ENCODE measurements around the gene FLYWCH2. TPM values are rescaled to one million over a fixed set of nuclear protein-coding genes. Genes with fewer than 3 reads are reported as not detected.
"Not testable (repeated sequence)": the region's sequence is repeated elsewhere in the genome, so short reads cannot be mapped to it uniquely, and the experiment has no call there.

FLYWCH2 gene
- total RNA-seq, 4 donors from 2014 or later: 19.5 to 54.5 (median 30.2) TPM

DNA sequence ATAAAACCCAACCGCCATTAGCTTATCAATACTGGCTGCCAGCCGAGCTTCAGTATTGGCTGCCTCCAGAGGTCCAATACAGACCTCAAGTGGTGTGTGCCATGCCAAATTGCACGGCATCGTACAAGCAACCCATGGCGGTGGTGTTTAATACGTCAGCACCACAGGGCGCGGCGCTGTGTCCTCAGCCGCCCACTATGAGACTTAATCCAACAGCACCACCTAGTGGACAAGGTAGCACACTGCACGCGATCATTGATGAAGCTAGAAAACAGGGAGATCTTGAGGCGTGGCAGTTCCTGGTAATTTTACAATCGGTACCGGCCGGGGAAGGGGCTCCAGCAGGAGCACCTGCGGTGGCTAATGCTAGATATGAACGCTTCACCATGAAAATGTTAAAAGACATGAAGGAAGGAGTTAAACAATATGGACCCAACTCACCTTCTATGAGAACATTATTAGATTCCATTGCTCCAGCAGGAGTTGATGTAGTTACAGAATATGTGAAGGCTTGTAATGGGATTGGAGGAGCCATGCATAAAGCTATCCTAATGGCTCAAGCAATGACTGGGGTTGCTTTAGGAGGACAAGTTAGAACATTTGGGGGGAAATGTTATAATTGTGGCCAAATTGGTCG lies 44.1 kb downstream of the FLYWCH2 start:
- H3K36me3 ChIP-seq: peaks cover 0 to 12% of the 10 kb centered on the region in 2 donors
- in situ Hi-C loops (cut with MboI; ENCODE audit: low sequenced_read_pairs in 4 of 4) (loop anchor here in 1 of 4 donors (10.0 kb wide), 1 partner anchor 52 kb away; no protein-coding TSS in a partner anchor), intact Hi-C loops (cut with DNase I; ENCODE audit: low total_unique reads) (loop anchor here (2.0 kb wide), 2 partner anchors 22 to 54 kb away; no protein-coding TSS in a partner anchor)
- H3K27me3 ChIP-seq: no peaks in the 10 kb centered on the region
- no peaks in the 10 kb centered on the region for H3K9me3 ChIP-seq
- ATAC-seq (peak; percentile 85 to 92), DNase-seq (peak; percentile 58 to 81)
- TF ChIP-seq CTCF (IDR thresholded peaks at IDR 0.05 in 4 of 5, conservative IDR thresholded peaks at IDR 0.05 in 1 of 5) (peak; percentile 91 to 97 (median 95)), POLR2A (IDR thresholded peaks at IDR 0.05) (no peak)
- H3K27ac ChIP-seq: no peak overlapping the region
- peak overlapping the region in 3 of 4 donors; percentile 5 to 34 (median 14) for H3K4me3 ChIP-seq
- peaks cover 0 to 5% of the 10 kb centered on the region in 2 donors for H3K4me1 ChIP-seq

DNA sequence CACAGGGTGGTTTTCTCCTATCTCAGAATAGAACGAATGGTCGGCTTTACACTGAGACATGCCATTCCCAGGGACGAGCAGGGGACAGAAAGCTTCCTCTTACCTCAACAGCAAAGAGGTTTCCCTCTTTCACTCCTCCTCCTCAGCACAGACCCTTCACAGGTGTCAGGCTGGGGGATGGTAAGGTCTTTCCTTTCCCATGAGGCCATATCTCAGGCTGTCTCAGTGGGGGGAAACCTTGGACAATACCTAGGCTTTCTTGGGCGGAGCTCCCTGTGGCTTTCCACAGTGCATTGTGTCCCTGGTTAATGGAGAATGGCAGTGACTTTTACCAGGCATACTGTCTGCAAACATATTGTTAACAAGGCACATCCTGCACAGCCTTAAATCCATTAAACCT lies 45.1 kb downstream of the FLYWCH2 start:
- H3K4me1 ChIP-seq; H3K27me3 ChIP-seq; H3K9me3 ChIP-seq; H3K27ac ChIP-seq; H3K4me3 ChIP-seq; intact Hi-C loops (cut with DNase I; ENCODE audit: low total_unique reads); ATAC-seq; DNase-seq: not testable (repeated sequence)
- peaks cover 0 to 13% of the 10 kb centered on the region in 2 donors for H3K36me3 ChIP-seq
- in situ Hi-C loops (cut with MboI; ENCODE audit: low sequenced_read_pairs in 4 of 4): loop anchor here in 1 of 4 donors (10.0 kb wide), 1 partner anchor 53 kb away; no protein-coding TSS in a partner anchor

GRCh38 chr16:2928796-2929195 lies 45.8 kb downstream of the FLYWCH2 start:
- H3K4me1 ChIP-seq: peaks cover 0 to 5% of the 10 kb centered on the region in 2 donors
- intact Hi-C loops (cut with DNase I; ENCODE audit: low total_unique reads) (no loop called here), in situ Hi-C loops (cut with MboI; ENCODE audit: low sequenced_read_pairs in 4 of 4) (loop anchor here in 1 of 4 donors (10.0 kb wide), 1 partner anchor 54 kb away; no protein-coding TSS in a partner anchor)
- no peak overlapping the region for H3K4me3 ChIP-seq
- no peaks in the 10 kb centered on the region for H3K27me3 ChIP-seq
- no peak for TF ChIP-seq CTCF (IDR thresholded peaks at IDR 0.05 in 4 of 5, conservative IDR thresholded peaks at IDR 0.05 in 1 of 5)
- TF ChIP-seq POLR2A (IDR thresholded peaks at IDR 0.05): no peak
- no peak overlapping the region for H3K27ac ChIP-seq
- DNase-seq (no peak), ATAC-seq (no peak)
- H3K36me3 ChIP-seq: peaks cover 0 to 19% of the 10 kb centered on the region in 2 donors
- H3K9me3 ChIP-seq: no peaks in the 10 kb centered on the region

DNA sequence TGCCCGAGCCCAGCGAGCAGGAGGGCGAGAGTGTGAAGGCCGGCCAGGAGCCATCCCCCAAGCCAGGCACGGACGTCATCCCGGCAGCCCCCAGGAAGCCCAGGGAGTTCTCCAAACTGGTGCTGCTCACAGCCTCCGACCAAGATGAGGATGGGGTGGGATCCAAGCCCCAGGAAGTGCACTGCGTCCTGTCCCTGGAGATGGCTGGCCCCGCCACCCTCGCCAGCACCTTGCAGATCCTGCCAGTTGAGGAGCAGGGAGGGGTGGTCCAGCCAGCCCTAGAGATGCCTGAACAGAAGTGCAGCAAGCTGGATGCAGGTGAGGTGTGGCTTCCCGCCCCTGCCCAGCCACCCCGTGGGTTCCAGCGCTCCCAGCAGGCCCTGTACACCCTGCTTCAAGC lies 46.7 kb downstream of the FLYWCH2 start:
- Histone ChIP-seq H3K36me3 (peaks cover 0 to 28% of the 10 kb centered on the region in 2 donors), H3K27me3 (no peaks in the 10 kb centered on the region), H3K4me1 (peaks cover 0 to 5% of the 10 kb centered on the region in 2 donors), H3K9me3 (no peaks in the 10 kb centered on the region), H3K4me3 (no peak overlapping the region), H3K27ac (no peak overlapping the region)
- intact Hi-C loops (cut with DNase I; ENCODE audit: low total_unique reads): no loop called here
- TF ChIP-seq CTCF (IDR thresholded peaks at IDR 0.05 in 4 of 5, conservative IDR thresholded peaks at IDR 0.05 in 1 of 5) (no peak), POLR2A (IDR thresholded peaks at IDR 0.05) (no peak)
- in situ Hi-C loops (cut with MboI; ENCODE audit: low sequenced_read_pairs in 4 of 4): loop anchor here in 1 of 4 donors (10.0 kb wide), 1 partner anchor 55 kb away; no protein-coding TSS in a partner anchor
- DNase-seq (no peak), ATAC-seq (no peak)

- intact Hi-C loops (cut with DNase I; ENCODE audit: low total_unique reads) (no loop called here), in situ Hi-C loops (cut with MboI; ENCODE audit: low sequenced_read_pairs in 4 of 4) (no loop called here)
- DNase-seq (no peak), ATAC-seq (no peak)
- Histone ChIP-seq H3K27ac (no peak overlapping the region), H3K9me3 (no peaks in the 10 kb centered on the region), H3K4me3 (no peak overlapping the region), H3K4me1 (peaks cover 0 to 5% of the 10 kb centered on the region in 2 donors), H3K27me3 (no peaks in the 10 kb centered on the region), H3K36me3 (peaks cover 0 to 31% of the 10 kb centered on the region in 2 donors)
- TF ChIP-seq CTCF (IDR thresholded peaks at IDR 0.05 in 4 of 5, conservative IDR thresholded peaks at IDR 0.05 in 1 of 5) (no peak), POLR2A (IDR thresholded peaks at IDR 0.05) (no peak)
Measured at GRCh38 chr16:2930236-2930635, 47.2 kb downstream of the FLYWCH2 start.

DNA sequence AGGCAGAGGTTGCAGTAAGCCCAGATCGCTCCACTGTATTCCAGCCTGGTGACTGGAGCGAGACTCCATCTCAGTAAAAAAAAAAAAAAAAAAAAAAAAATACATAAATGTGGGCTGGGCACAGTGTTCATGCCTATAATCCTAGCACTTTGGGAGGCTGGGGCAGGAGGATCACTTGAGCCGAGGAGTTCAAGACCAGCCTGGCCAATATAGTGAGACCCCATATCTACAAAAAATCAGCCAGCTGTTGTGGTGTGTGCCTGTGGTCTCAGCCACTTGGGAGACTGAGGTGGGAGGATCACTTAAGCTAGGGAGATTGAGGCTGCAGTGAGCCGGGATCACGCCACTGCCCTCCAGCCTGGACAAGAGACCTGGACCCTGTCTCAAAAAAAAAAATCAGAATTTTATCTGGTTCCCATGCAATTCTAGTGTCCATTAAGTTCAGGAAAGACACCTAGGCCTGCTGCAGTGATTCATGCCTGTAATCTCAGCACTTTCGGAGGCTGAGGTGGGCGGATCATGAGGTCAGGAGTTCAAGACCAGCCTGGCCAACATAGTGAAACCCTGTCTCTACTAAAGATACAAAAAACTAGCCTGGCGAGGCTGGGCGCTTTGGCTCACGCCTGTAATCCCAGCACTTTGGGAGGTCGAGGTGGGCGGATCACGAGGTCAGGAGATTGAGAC lies 48.4 kb downstream of the FLYWCH2 start:
- H3K27ac ChIP-seq; DNase-seq; H3K27me3 ChIP-seq; H3K4me3 ChIP-seq; H3K4me1 ChIP-seq; ATAC-seq; in situ Hi-C loops (cut with MboI; ENCODE audit: low sequenced_read_pairs in 4 of 4); H3K9me3 ChIP-seq; intact Hi-C loops (cut with DNase I; ENCODE audit: low total_unique reads): not testable (repeated sequence)
- peaks cover 0 to 42% of the 10 kb centered on the region in 2 donors for H3K36me3 ChIP-seq
